LoVo (cell line): ENCODE data around the gene TRIP6.

Experiments used
- DNase-seq: peaks from one replicate; pipeline ENCODE4 v3.0.0-alpha.2; 2016; ENCODE audit warnings: low spot score

Gene TRIP6

GRCh38 chr7:100867040-100867775, at the start of gene TRIP6:
TSS of gene TRIP6 (plus strand) at chr7:100867387. CDS start at chr7:100867498, 111 bp downstream.
- DNase-seq, result peak; percentile 71

- no peak for DNase-seq
Observed at GRCh38 chr7:100818366-100818765, 48.8 kb upstream of the TRIP6 start.

GRCh38 chr7:100818825-100819224, 48.4 kb upstream of the TRIP6 start:
- no peak for DNase-seq

- DNase-seq, result no peak
Observed at GRCh38 chr7:100819586-100819985, 47.6 kb upstream of the TRIP6 start.

- DNase-seq, result no peak
Observed at GRCh38 chr7:100822236-100823139, 44.7 kb upstream of the TRIP6 start.

GRCh38 chr7:100823140-100823525, 44.1 kb upstream of the TRIP6 start:
- no peak for DNase-seq

- DNase-seq, result no peak
Observed at GRCh38 chr7:100823534-100823933, 43.7 kb upstream of the TRIP6 start.

GRCh38 chr7:100824499-100825214, 42.5 kb upstream of the TRIP6 start:
- no peak for DNase-seq

- DNase-seq, result no peak
Observed at GRCh38 chr7:100825215-100825671, 41.9 kb upstream of the TRIP6 start.

GRCh38 chr7:100825751-100826513, 41.3 kb upstream of the TRIP6 start:
- peak; percentile 41 for DNase-seq

GRCh38 chr7:100826514-100827329, 40.5 kb upstream of the TRIP6 start:
- peak; percentile 16 for DNase-seq

- DNase-seq, result peak; percentile 94
Observed at GRCh38 chr7:100827330-100828226, 39.6 kb upstream of the TRIP6 start, which contains the start of gene EPHB4. TSS of gene EPHB4 (minus strand) at chr7:100827523. CDS start at chr7:100827030, 493 bp downstream.

GRCh38 chr7:100829150-100829716, 38.0 kb upstream of the TRIP6 start:
- no peak for DNase-seq

- no peak for DNase-seq
Observed at GRCh38 chr7:100830396-100830795, 36.8 kb upstream of the TRIP6 start.

- no peak for DNase-seq
Observed at GRCh38 chr7:100832281-100832633, 34.9 kb upstream of the TRIP6 start.

GRCh38 chr7:100835903-100836811, 31.0 kb upstream of the TRIP6 start:
- no peak for DNase-seq

GRCh38 chr7:100836812-100837098, 30.4 kb upstream of the TRIP6 start:
- no peak for DNase-seq

GRCh38 chr7:100837099-100837836, 29.9 kb upstream of the TRIP6 start:
- peak; percentile 96 for DNase-seq
